Stimulated activated CD4-positive, alpha-beta T cell treated with anti-CD3 and anti-CD28 coated beads, TNF-alpha, amount 100 ng/mL, for 4 hours (primary cell): ENCODE data around the gene CATSPERD.
"Not testable (repeated sequence)": the region's sequence is repeated elsewhere in the genome, so short reads cannot be mapped to it uniquely, and the experiment has no call there.

ENCODE experiments used
- DNase-seq, 3 experiments: peaks; one replicate each; pipeline ENCODE4 v3.0.0-alpha.2; 2020; ENCODE audit warnings: low read depth in 3 of 3

Gene CATSPERD

GRCh38 chr19:5697022-5697889, 23.2 kb upstream of the CATSPERD start:
- DNase-seq: no peak

DNA sequence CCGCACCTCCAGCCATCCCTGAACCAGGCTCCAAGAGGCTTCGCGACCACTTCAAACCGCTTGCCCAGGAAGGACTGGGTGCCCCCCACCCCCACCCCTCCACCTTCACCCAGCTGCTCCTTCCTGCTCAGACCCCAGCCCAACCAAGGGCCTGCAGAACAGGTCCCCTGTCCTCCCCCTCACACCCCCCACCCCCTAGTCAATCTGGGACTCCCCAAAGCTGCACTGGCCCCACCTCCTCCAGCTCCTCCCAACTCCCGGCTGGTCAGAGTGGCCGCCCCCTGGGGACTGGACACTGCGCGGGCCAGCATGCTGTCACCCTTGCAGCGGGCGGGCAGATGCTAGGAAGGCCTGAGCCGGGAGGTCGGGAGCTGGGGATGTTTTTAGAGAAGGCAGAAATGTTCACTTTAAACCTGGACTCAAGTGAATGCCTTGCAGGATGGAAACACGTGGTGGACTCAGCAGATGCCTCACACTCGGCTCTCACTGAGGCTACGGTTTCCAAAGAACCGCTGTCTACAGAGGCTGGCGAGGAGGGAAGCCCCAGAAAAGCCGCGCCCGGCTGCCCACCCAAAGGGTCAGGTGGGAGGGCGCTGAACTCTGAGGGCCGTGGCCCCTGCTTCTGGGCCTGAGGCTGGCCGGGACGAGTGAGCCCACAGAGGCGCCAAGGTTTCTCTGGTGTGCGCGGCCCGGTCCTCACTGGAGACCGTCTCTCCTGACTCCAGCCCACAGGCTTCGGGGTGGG, 22.4 kb upstream of the CATSPERD start:
- no peak for DNase-seq

- no peak for DNase-seq
These were observed 21.6 kb upstream of the CATSPERD start for GRCh38 chr19:5698635-5699422.

DNA sequence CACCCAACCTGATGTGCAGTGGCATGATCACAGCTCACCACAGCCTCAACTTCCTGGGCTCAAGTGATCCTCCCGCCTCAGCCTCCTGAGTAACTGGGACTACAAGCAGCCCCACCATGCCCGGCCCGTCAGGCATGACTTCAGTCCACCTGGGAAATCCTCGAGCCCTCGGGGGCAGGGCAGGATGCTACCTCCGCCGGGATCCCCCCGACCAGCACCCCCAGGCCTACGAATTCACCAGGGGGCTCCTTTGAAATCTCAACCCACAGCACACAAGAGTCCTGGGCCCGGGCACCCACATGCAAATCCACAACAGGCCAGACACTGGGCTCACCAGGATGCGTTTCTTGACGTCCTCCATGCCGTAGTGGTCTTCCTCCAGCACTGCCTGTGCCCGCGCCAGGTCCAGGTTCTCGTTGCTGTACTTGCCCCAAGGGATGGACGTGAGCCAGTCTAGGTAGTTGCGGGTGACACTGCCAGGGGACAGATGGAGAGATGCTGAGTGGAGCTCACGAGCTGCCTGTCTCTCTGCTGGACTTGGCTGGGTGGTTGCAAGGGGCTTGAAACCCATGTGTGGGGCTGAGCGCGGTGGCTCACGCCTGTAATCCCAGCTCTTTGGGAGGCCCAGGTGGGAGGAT, 19.9 kb upstream of the CATSPERD start:
- DNase-seq: no peak

DNA sequence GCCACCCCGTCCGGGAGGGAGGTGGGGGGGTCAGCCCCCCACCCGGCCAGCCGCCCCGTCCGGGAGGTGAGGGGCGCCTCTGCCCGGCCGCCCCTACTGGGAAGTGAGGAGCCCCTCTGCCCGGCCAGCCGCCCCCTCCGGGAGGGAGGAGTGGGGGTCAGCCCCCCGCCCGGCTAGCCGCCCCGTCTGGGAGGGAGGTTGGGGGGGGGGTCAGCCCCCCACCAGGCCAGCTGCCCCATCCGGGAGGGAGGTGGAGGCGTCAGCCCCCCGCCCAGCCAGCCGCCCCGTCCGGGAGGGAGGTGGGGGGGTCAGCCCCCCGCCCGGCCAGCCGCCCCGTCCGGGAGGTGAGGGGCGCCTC, 18.4 kb upstream of the CATSPERD start:
- DNase-seq: not testable (repeated sequence)

DNA sequence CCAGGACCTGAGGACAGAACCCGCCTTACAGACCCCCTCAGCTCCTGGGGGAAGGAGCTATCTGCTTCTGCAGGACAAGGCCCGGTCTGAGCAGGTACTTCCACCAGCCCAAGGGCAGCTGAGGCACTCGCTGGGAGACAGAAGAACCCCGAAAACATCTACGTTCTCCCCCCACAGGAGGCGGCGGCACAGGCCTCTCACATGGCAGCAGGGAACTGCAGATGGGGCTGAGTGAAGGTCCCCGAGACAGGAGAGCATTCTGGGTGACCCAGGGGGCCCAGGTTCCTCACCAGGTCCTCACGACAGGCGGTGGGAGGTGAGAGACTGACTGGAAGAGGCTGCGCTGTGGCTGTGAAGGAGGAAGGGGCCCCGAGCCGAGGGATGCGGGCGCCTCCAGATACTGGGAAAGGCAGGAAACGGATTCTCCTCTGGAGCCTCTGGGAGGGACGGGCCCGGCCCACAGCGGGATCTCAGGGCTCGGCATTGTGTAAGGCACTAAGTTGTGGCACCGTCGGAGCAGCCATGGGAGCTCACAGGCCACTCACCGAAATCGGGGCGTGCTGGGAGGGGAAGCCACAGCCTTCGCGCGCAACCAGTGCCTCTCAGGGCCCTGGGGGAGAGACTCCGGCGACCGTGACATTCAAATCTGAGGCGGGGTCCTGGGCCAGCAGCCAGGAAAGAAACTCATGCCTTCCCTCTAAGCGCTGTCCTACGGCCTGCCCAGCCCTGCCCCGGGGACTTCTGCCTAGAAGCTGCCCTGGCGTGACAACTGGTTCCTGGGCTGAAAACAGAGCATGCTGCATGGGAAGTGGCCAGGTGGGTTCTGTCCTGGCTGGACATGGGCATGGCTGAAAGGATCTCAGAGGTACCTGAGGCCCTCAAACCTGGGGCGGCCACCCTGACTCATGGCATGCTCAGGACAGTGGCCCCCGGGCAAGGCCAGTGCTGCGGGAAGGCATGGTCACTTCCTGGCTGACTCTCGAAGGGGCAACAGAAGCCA, 16.3 kb upstream of the CATSPERD start:
- no peak for DNase-seq

- DNase-seq: no peak
These were observed 14.9 kb upstream of the CATSPERD start for GRCh38 chr19:5705552-5705951.

GRCh38 chr19:5706876-5707573, 13.4 kb upstream of the CATSPERD start:
- DNase-seq: no peak

DNA sequence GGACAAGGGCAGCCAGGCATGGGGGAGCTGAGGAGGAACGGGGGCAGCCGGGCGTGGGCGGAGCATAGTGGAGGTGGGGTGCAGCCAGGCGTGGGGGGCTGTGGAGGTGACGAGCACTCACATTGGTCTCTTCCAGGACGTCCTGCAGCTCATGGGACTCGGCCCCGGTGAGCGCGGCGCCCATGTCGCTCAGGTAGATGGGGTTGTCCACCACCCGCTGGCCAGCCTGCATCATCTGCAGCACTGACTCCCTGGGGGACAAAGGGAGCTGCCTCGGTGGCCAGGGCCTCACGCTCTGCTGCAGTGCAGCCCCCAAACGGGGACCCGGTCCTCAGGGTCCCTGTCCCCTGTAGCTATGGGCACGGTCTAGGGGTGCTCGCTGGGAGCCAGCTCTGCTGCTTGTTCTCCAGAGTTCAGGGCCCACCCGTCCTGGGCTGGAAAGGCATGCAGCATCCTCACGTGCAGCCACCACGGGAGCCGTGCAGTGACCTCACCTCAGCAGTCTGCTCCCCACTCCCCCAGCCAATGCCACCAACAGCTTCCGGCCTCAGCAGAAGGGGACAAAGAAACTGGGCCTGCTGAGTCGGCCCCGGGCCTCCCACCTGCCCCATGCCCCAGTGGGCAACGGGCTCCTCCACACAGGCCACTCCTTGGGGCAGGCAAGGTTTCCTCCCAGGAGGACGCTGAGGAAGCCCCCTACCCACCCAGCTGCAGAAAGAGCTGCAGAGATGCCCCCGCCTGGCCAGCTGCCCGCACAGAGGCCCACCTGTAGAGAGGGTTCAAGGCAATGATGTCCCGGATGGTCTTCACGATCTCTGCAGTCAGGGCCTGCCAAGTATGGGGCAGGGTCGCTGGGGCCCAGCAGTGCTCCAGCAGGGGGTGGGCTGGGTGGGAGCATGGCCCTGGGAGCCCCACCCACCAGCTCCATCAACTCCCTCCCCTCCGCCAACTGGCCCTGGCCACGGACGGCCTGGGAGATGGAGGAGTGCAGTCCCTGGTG, 12.6 kb upstream of the CATSPERD start:
- no peak for DNase-seq

DNA sequence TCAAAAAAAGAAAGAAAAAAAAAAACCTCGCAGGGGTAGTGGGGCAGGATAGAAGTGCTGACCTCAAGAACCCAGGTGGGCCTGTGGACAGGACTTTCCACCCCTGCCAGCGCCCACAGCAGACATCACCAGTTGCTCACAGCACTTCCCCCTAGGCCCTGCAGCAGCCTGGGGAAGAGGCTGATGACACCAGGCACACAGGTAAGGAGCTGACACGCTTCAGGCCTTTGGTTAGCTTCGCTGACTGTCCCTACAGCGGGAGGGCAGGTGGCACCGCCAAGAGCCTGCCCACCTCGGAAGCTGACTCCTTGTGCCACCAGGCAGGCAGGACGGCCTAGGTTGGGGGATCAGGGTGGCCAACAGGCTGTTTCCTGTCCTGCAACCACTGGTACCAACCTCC, 9.4 kb upstream of the CATSPERD start:
- no peak for DNase-seq

GRCh38 chr19:5711713-5712161, 8.7 kb upstream of the CATSPERD start:
- no peak for DNase-seq

DNA sequence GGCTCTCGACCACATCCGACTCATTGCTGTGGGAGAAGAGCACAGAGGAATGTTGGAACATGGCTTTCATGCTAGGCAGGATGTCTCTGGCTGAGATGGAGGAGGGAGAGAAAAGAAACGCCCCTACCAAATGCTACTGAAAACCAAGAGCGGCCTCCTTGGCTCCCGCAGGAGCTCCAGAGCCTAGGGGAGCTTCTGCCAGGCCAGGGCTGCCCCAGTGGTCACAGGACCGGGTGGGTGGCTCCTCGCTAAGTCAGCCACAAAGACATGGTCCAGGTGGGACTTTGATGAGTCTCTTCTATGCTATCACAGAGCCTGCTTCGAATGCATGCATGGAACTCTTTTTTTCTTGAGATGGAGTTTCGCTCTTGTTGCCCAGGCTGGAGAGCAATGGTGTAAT, 7.2 kb upstream of the CATSPERD start:
- no peak for DNase-seq

DNA sequence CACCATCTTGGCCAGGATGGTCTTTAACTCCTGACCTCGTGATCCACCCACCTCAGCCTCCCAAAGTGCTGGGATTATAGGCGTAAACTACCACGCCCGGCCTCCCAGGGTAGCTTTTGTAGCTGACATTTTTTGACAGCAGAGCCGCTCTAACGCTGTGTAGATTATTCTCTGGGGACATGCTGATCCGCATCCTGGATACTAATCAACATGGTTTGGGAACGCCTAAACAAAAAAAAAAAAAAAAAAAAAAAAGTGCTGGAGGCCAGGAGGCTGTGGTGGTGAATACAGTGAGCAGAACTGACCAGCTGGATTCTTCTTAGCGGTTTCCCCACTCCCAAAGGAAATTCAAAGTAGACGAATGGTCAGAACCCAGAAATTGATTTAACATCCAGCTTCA, 5.6 kb upstream of the CATSPERD start:
- no peak for DNase-seq

- no peak for DNase-seq
These were observed 3.1 kb upstream of the CATSPERD start for GRCh38 chr19:5717215-5717935.

- no peak for DNase-seq
These were observed 2.3 kb upstream of the CATSPERD start for GRCh38 chr19:5718037-5718578.

DNA sequence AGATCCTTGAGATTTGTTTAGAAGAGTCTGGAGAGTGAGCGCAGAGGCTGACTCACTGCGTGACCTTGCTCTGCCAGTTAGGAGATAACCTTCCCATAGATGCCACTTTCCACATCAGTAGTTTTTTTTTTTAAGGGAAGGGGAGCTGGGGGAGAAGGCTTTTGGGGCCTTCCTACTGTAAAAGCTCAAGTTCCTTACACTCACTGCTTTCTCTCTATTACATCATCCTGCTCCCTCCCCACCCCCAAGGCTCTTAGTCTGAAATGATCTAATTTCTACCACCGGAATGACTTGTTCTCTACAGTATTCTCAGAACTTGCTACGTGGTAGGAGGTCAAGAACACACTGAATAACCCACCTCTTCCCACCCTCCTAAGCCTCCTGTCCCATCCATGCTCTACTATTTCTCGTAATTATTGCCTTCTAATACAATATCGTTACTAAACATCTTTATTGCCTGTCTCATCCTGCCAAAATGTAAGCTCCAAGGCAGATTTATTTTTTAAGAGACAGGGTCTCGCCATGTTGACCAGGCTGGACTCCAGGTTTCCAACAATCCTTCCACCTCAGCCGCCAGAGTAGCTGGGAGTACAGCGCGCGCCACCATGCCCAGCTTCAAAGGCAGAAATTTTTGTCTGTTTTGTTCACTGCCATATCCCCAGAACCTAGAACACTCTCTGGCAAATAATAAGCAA, 1.7 kb upstream of the CATSPERD start:
- DNase-seq: no peak
